ENCODE results near the gene CDH23.

DNA sequence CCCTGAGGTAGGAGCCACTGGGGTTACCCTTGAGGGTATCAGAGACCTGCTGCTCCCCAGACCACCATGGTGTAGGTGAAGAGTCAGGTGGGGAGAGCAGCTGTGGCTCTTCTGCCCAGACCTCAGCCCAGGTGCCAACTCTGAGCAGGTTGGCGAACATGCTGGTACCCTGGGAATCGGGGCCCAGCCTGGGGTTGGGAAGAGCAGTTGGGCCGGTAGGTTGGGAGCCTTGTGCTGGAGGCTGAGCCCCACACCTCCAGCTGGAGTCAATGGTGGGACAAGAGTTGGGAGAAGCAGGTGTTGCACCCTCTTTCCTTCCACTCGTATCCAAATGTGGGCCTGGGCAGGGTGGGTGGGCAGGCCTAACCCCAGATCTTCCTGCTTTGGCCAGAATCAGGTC is 114.5 kb downstream of the CDH23 start:
- TF ChIP-seq FOXM1 (IDR thresholded peaks at IDR 0.05; ENCODE audit: borderline replicate concordance) (no peak), NFRKB (IDR thresholded peaks at IDR 0.05) (no peak), FOXK2 (IDR thresholded peaks at IDR 0.05) (no peak), SP1 (IDR thresholded peaks at IDR 0.05) (no peak), ARNT (IDR thresholded peaks at IDR 0.05) (no peak), SUZ12 (IDR thresholded peaks at IDR 0.05) (no peak)

Measured in HEK293T (cell line).